Liver (tissue), 9 donors: ENCODE data around the gene EXOC6B. TPM values are rescaled to one million over a fixed set of nuclear protein-coding genes. Genes with fewer than 3 reads are reported as not detected.

ENCODE experiments used
- DNase-seq: peaks from one replicate; pipeline ENCODE4 v3.0.0-alpha.2; 2017; ENCODE audit warnings: low spot score
- H3K27ac ChIP-seq, 2 donors: one replicate each; pipeline ENCODE4 v1.7.0; 2013; ENCODE audit warnings: inconsistent platforms in 2 of 2, low read length in 2 of 2, control low read depth in 1 of 2, low read depth in 1 of 2, mild to moderate bottlenecking in 1 of 2
- H3K27me3 ChIP-seq, 4 donors: one replicate each; pipeline versions ENCODE4 v1.6.1 to v1.7.0; 2013; ENCODE audit warnings: low read length in 3 of 4, inconsistent platforms in 1 of 4, mild to moderate bottlenecking in 1 of 4, moderate library complexity in 1 of 4; ENCODE audit not compliant: control insufficient read depth in 4 of 4, insufficient read depth in 4 of 4
- H3K36me3 ChIP-seq, 4 donors: one replicate each; pipeline versions ENCODE4 v1.6.1 to v1.7.0; 2013; ENCODE audit warnings: low read length in 3 of 4, mild to moderate bottlenecking in 3 of 4, low read depth in 1 of 4, moderate library complexity in 1 of 4; ENCODE audit not compliant: control insufficient read depth in 4 of 4, insufficient read depth in 3 of 4
- H3K4me1 ChIP-seq, 4 donors: one replicate each; pipeline versions ENCODE4 v1.6.1 to v1.7.0; 2013; ENCODE audit warnings: low read length in 3 of 4, mild to moderate bottlenecking in 3 of 4, moderate library complexity in 1 of 4; ENCODE audit not compliant: control insufficient read depth in 4 of 4, insufficient read depth in 4 of 4
- H3K4me3 ChIP-seq, 3 donors: one replicate each; pipeline versions ENCODE4 v1.6.1 to v1.7.0; 2013; ENCODE audit warnings: low read length in 3 of 3, control low read depth in 1 of 3, low read depth in 1 of 3, mild to moderate bottlenecking in 1 of 3
- H3K9ac ChIP-seq, 2 donors: one replicate each; pipeline ENCODE4 v1.7.0; 2013; ENCODE audit warnings: low read length in 2 of 2, mild to moderate bottlenecking in 2 of 2, moderate library complexity in 2 of 2, control low read depth in 1 of 2, low read depth in 1 of 2
- H3K9me3 ChIP-seq, 4 donors: one replicate each; pipeline versions ENCODE4 v1.6.1 to v1.7.0; 2013; ENCODE audit warnings: low read length in 3 of 4; ENCODE audit not compliant: control insufficient read depth in 4 of 4
- FOXA1 ChIP-seq: IDR thresholded peaks from 2 replicates; pipeline ENCODE4 v1.6.1; 2016; ENCODE audit warnings: antibody characterized with exemption
- FOXA2 ChIP-seq: IDR thresholded peaks from 2 replicates; pipeline ENCODE4 v1.6.1; 2016; ENCODE audit warnings: antibody characterized with exemption
- GABPA ChIP-seq, 2 donors: IDR thresholded peaks in 1 of 2; conservative IDR thresholded peaks in 1 of 2; 2 replicates each; pipeline ENCODE4 v1.6.1; 2016; ENCODE audit warnings: antibody characterized with exemption in 2 of 2, mild to moderate bottlenecking in 1 of 2, moderate library complexity in 1 of 2
- HNF4G ChIP-seq: IDR thresholded peaks from 2 replicates; pipeline ENCODE4 v1.6.1; 2016; ENCODE audit warnings: antibody characterized with exemption
- JUND ChIP-seq, 2 donors: IDR thresholded peaks; 2 replicates each; pipeline ENCODE4 v1.6.1; 2016; ENCODE audit warnings: antibody characterized with exemption in 2 of 2
- NR2F2 ChIP-seq: IDR thresholded peaks from 2 replicates; pipeline ENCODE4 v1.6.1; 2016; ENCODE audit warnings: antibody characterized with exemption
- RAD21 ChIP-seq, 2 donors: IDR thresholded peaks; 2 replicates each; pipeline ENCODE4 v1.6.1; 2016; ENCODE audit warnings: antibody characterized with exemption in 2 of 2, mild to moderate bottlenecking in 2 of 2
- SP1 ChIP-seq: IDR thresholded peaks from 2 replicates; pipeline ENCODE4 v1.6.1; 2018; ENCODE audit warnings: antibody characterized with exemption, mild to moderate bottlenecking
- TAF1 ChIP-seq: conservative IDR thresholded peaks from 2 replicates; pipeline ENCODE4 v1.6.1; 2016; ENCODE audit warnings: antibody characterized with exemption, mild to moderate bottlenecking
- YY1 ChIP-seq: IDR thresholded peaks from 2 replicates; pipeline ENCODE4 v1.6.1; 2016; ENCODE audit warnings: antibody characterized with exemption, mild to moderate bottlenecking
- WGBS: extraction: QIAGEN DNeasy Blood & Tissue Kit; methylation state at CpG from one replicate; pipeline ENCODE4 v1.1.7; 2013; 5-methylcytosine and 5-hydroxymethylcytosine counted together
- polyA plus RNA-seq, 2 donors: library from polyadenylated mRNA; stranded (reverse) in 1 of 2; unstranded in 1 of 2; fragments of 200-250 nt in 1 of 2; fragments of >200 nt in 1 of 2; fragmentation: Nextera tagmentation in 1 of 2; extraction: Ambion mirVana in 1 of 2; gene quantifications; one replicate each; pipeline versions ENCODE4 v1.2.1 to v1.2.3, GENCODE V29; 2013 to 2015
- total RNA-seq, 2 donors: library from RNA; depleted of rRNA; stranded (reverse); fragments of >200 nt; gene quantifications; one replicate each; pipeline ENCODE4 v1.2.3, GENCODE V29; 2014
- TF ChIP-seq, protein P1 (sequence below): fragments of 150-350 bp; IDR thresholded peaks from 2 replicates; pipeline ENCODE4 v1.5.1; 2017; ENCODE audit warnings: improper control_type of control experiment, low read depth, low read length; ENCODE audit not compliant: missing input control
- TF ChIP-seq, protein P2 (sequence below): IDR thresholded peaks from 2 replicates; pipeline ENCODE4 v1.6.1; 2016; ENCODE audit warnings: antibody characterized with exemption
- TF ChIP-seq, protein P3 (sequence below): IDR thresholded peaks from 2 replicates; pipeline ENCODE4 v1.6.1; 2016; ENCODE audit warnings: antibody characterized with exemption
- TF ChIP-seq, protein P4 (sequence below): IDR thresholded peaks from 2 replicates; pipeline ENCODE4 v1.6.1; 2016; ENCODE audit warnings: antibody characterized with exemption
- donor health status: healthy.
- donor health status: healthy.
- donor health status: healthy.
- donor health status: healthy.
- donor health status: healthy.

The EXOC6B gene
- total and polyA plus RNA-seq, 4 donors = 1.7 to 9.5 (median 5.5) TPM

DNA sequence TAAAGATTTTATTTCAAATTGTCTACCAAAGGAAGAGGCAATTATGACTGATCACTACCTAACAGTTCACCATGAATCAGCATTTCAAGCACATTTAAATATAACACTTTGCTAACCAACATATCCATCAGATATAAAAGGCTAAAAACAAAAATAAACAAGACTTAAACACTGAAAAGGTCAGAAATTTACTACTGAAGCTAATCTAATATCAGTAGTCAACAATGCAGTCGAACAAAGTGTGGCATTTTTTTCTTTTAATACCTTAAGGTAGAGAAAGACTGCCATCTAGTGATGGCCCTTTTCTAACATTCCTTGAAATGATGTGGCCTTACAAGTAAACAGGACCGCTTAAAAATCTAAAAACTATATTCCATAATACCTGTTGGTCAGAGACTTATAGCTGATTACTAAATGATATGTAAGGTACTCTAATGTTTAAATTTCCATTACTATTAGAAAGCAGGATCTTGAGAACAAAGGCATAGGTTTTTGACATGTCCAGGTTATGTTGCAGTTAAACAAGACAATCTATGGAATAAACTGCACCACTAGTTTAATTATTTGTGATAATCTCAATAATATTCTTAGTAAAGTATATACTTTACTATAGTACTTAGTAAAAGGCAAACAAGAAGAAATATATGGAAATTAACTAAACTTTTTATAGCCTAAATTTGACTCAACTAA, 80.0 kb downstream of the EXOC6B start:
- TF ChIP-seq NR2F2 = no peak
- TF ChIP-seq, protein P1, sequence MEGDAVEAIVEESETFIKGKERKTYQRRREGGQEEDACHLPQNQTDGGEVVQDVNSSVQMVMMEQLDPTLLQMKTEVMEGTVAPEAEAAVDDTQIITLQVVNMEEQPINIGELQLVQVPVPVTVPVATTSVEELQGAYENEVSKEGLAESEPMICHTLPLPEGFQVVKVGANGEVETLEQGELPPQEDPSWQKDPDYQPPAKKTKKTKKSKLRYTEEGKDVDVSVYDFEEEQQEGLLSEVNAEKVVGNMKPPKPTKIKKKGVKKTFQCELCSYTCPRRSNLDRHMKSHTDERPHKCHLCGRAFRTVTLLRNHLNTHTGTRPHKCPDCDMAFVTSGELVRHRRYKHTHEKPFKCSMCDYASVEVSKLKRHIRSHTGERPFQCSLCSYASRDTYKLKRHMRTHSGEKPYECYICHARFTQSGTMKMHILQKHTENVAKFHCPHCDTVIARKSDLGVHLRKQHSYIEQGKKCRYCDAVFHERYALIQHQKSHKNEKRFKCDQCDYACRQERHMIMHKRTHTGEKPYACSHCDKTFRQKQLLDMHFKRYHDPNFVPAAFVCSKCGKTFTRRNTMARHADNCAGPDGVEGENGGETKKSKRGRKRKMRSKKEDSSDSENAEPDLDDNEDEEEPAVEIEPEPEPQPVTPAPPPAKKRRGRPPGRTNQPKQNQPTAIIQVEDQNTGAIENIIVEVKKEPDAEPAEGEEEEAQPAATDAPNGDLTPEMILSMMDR = peak; percentile 69
- TF ChIP-seq FOXA1 = no peak
- TF ChIP-seq RAD21 (IDR thresholded peaks at IDR 0.05) = peak; percentile 95 to 96
- H3K4me1 ChIP-seq = peaks cover 0 to 7% (median 2%) of the 10 kb centered on the region in 4 donors
- no peaks in the 10 kb centered on the region for H3K36me3 ChIP-seq
- no peak for DNase-seq
- H3K9me3 ChIP-seq = no peaks in the 10 kb centered on the region
- H3K9ac ChIP-seq = no peak overlapping the region
- H3K4me3 ChIP-seq = no peak overlapping the region
- WGBS = 17% methylated on average over 2 of the region's 2 CpGs
- no peak overlapping the region for H3K27ac ChIP-seq
- H3K27me3 ChIP-seq = no peaks in the 10 kb centered on the region

DNA sequence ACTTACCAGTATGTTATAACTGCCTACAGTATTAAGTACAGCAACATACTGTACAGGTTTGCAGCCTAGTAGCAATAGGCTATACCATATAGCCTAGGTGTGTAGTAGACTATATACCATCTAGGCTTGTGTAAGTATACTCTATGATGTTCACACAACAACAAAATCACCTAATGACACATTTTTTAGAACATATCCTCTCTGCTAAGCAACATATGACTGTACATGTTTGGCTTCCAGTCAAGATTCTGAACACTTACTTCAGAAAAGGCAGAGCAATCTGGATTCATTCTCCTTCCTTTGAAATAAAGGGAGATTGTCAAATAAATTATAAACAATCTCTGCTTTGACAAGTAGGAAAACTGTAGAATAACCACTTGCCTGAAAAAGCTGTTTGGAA, 81.8 kb downstream of the EXOC6B start:
- no peaks in the 10 kb centered on the region for H3K27me3 ChIP-seq
- no peak overlapping the region for H3K27ac ChIP-seq

DNA sequence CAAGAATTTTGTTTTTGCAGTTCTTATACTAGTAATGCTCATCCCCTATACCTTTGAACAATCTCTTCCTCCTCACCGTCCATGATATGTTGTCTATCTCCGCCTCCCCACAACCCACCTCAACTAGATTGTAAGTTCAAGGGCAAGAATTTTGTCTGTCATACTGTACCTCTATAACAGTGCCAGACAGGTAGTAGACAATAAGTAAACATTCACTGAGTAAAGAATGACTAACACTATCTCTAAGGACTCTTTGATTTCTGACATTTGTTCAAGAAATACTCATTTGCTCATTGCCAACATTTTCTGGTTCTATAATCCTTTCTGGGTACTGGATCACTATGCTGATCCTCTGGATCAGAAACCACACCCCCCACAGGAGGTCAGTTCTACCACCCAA, 82.4 kb downstream of the EXOC6B start:
- Histone ChIP-seq H3K9ac (no peak overlapping the region), H3K27me3 (no peaks in the 10 kb centered on the region), H3K4me3 (no peak overlapping the region), H3K36me3 (no peaks in the 10 kb centered on the region), H3K4me1 (peaks cover 0 to 7% (median 2%) of the 10 kb centered on the region in 4 donors), H3K27ac (no peak overlapping the region), H3K9me3 (no peaks in the 10 kb centered on the region)
- no peak for DNase-seq
- WGBS = 92% methylated on average over 2 of the region's 2 CpGs
- TF ChIP-seq, protein P1 = no peak
- no peak for TF ChIP-seq RAD21 (IDR thresholded peaks at IDR 0.05)
- TF ChIP-seq, protein P2, sequence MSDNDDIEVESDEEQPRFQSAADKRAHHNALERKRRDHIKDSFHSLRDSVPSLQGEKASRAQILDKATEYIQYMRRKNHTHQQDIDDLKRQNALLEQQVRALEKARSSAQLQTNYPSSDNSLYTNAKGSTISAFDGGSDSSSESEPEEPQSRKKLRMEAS = no peak
- TF ChIP-seq, protein P3, sequence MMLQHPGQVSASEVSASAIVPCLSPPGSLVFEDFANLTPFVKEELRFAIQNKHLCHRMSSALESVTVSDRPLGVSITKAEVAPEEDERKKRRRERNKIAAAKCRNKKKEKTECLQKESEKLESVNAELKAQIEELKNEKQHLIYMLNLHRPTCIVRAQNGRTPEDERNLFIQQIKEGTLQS = no peak
- TF ChIP-seq HNF4G = no peak
- TF ChIP-seq, protein P4, sequence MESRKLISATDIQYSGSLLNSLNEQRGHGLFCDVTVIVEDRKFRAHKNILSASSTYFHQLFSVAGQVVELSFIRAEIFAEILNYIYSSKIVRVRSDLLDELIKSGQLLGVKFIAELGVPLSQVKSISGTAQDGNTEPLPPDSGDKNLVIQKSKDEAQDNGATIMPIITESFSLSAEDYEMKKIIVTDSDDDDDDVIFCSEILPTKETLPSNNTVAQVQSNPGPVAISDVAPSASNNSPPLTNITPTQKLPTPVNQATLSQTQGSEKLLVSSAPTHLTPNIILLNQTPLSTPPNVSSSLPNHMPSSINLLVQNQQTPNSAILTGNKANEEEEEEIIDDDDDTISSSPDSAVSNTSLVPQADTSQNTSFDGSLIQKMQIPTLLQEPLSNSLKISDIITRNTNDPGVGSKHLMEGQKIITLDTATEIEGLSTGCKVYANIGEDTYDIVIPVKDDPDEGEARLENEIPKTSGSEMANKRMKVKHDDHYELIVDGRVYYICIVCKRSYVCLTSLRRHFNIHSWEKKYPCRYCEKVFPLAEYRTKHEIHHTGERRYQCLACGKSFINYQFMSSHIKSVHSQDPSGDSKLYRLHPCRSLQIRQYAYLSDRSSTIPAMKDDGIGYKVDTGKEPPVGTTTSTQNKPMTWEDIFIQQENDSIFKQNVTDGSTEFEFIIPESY = no peak
- TF ChIP-seq TAF1 = no peak

More for the DNA sequence above, 81.8 kb downstream of the EXOC6B start:
- TF ChIP-seq RAD21 (IDR thresholded peaks at IDR 0.05) (no peak), FOXA1 (no peak), HNF4G (no peak), JUND (IDR thresholded peaks at IDR 0.05) (no peak), NR2F2 (no peak), YY1 (no peak), TAF1 (no peak), SP1 (no peak), FOXA2 (no peak), GABPA (IDR thresholded peaks at IDR 0.05 in 1 of 2, conservative IDR thresholded peaks at IDR 0.05 in 1 of 2) (no peak)
- TF ChIP-seq, protein P3 = no peak
- TF ChIP-seq, protein P1 = no peak
- DNase-seq = no peak
- Histone ChIP-seq H3K9ac (no peak overlapping the region), H3K9me3 (no peaks in the 10 kb centered on the region), H3K36me3 (no peaks in the 10 kb centered on the region), H3K4me3 (no peak overlapping the region), H3K4me1 (peaks cover 0 to 7% (median 2%) of the 10 kb centered on the region in 4 donors)
